ENCODE data around the gene ALG9. TPM values are rescaled to one million over a fixed set of nuclear protein-coding genes. Genes with fewer than 3 reads are reported as not detected.

ALG9 gene
- total RNA-seq, 1 experiment from 2014 or later: 23.7 TPM

- TF ChIP-seq EZH2 (IDR thresholded peaks at IDR 0.05) (no peak), SIN3A (IDR thresholded peaks at IDR 0.05; ENCODE audit: low read depth) (no peak), ZFX (IDR thresholded peaks at IDR 0.05) (no peak), CBX3 (IDR thresholded peaks at IDR 0.05; ENCODE audit: low read depth) (no peak), TCF7L2 (IDR thresholded peaks at IDR 0.05; ENCODE audit: borderline replicate concordance, extremely low read depth, insufficient read depth, insufficient read length) (no peak), CTCF (IDR thresholded peaks at IDR 0.05 in 2 of 3, conservative IDR thresholded peaks at IDR 0.05 in 1 of 3; ENCODE audit: borderline replicate concordance in 1 of 3, insufficient read depth in 1 of 3, low read depth in 2 of 3, low read length in 2 of 3) (no peak), EGR1 (IDR thresholded peaks at IDR 0.05; ENCODE audit: low read depth) (no peak)
- Histone ChIP-seq H3K36me3 (ENCODE audit: control insufficient read depth in 1 of 2, insufficient read depth in 2 of 2, low read length in 2 of 2) (no peaks in the 10 kb centered on the region), H3K27ac (ENCODE audit: low read depth, low read length) (no peak overlapping the region), H2AFZ (ENCODE audit: low read depth, low read length, poor library complexity, severe bottlenecking) (no peak overlapping the region), H3K4me2 (ENCODE audit: low read length) (no peak overlapping the region), H3K79me2 (ENCODE audit: insufficient read depth, low read length) (no peaks in the 10 kb centered on the region), H3K4me3 (replicated peaks in 1 of 2; ENCODE audit: low read depth in 1 of 2, low read length in 2 of 2) (no peak overlapping the region), H4K20me1 (ENCODE audit: insufficient read depth) (no peaks in the 10 kb centered on the region), H3K9ac (ENCODE audit: low read length) (no peak overlapping the region), H3K9me2 (ENCODE audit: insufficient read depth) (no peaks in the 10 kb centered on the region), H3K4me1 (ENCODE audit: control insufficient read depth in 1 of 2, insufficient read depth in 2 of 2, low read length in 2 of 2) (no peaks in the 10 kb centered on the region), H3K27me3 (ENCODE audit: insufficient read depth, low read length) (no peaks in the 10 kb centered on the region), H3K9me3 (ENCODE audit: control insufficient read depth in 1 of 2, insufficient read depth in 1 of 2, low read depth in 1 of 2, low read length in 2 of 2) (no peaks in the 10 kb centered on the region)
- ChIA-PET RAD21 (ENCODE audit: low non-redundant PET in 1 of 2, low total read pairs in 2 of 2, uncharacterized antibody in 2 of 2, unreplicated experiment in 2 of 2) (no interaction called here), CTCF (interaction anchor here (1.0 to 1.2 kb wide), 2 partner anchors 11 to 262 kb away, joined by 3 read pairs; no protein-coding TSS in a partner anchor), POLR2A (no interaction called here)
- intact Hi-C loops (cut with micrococcal nuclease): no loop called here
- DNase-seq (ENCODE audit: low read depth, low spot score) (no peak), ATAC-seq (no peak)
- no TSS peak for BruUV-seq (replicated peaks)
These were observed 25.9 kb downstream of the ALG9 start for GRCh38 chr11:111845276-111846028.

Measured in HCT116 (cell line).